HCT116 (cell line): ENCODE results near the gene SMYD4. TPM values are rescaled to one million over a fixed set of nuclear protein-coding genes. Genes with fewer than 3 reads are reported as not detected.
"Not testable (repeated sequence)": the region's sequence is repeated elsewhere in the genome, so short reads cannot be mapped to it uniquely, and the experiment has no call there.

Experiments used
- ATAC-seq: fragments of 200-7000 bp; cut with Tn5 transposase; 2 replicates; pipeline ENCODE4 v1.9.1; 2020; ENCODE audit warnings: mild to moderate bottlenecking, moderate library complexity
- BruUV-seq: library from RNA; stranded (reverse); fragments of 400-500 nt; replicated peaks from 2 replicates; lab custom pipeline; 2021; lab: Mats Ljungman, UMichigan
- CTCF ChIA-PET: fragments of 300-600 bp; sonication (Branson Sonifier 250); formaldehyde crosslinking; loops from one replicate; lab custom pipeline; 2021; ENCODE audit warnings: antibody characterized with exemption; lab: Charles Lee
- POLR2A ChIA-PET: fragments of 300-600, 350-600 bp; sonication (Branson Sonifier 250); formaldehyde crosslinking; loops from one replicate; lab custom pipeline; 2021; ENCODE audit warnings: antibody characterized with exemption; lab: Charles Lee
- RAD21 ChIA-PET, 2 experiments: fragments of 300-600 bp; sonication (Branson Sonifier 250); formaldehyde crosslinking; loops; one replicate each; lab custom pipeline; 2023; ENCODE audit warnings: low total read pairs in 2 of 2; ENCODE audit not compliant: uncharacterized antibody in 2 of 2, unreplicated experiment in 2 of 2, low non-redundant PET in 1 of 2; lab: Charles Lee
- DNase-seq: peaks from one replicate; pipeline ENCODE4 v3.0.0-alpha.2; 2010; ENCODE audit warnings: low read depth, low spot score
- H2AFZ ChIP-seq: fragments of 200-600 bp; shearing (Covaris generic), sonication (generic); 2 replicates; pipeline ENCODE4 v1.6.1; 2017; ENCODE audit warnings: low read depth, mixed run types, mixed read lengths, antibody characterized with exemption, low read length; ENCODE audit not compliant: poor library complexity, severe bottlenecking
- H3K27ac ChIP-seq: 2 replicates; pipeline ENCODE4 v1.5.1; 2012; ENCODE audit warnings: low read depth, low read length
- H3K27me3 ChIP-seq: fragments of 200-600 bp; sonication (generic); 2 replicates; pipeline ENCODE4 v1.6.1; 2016; ENCODE audit warnings: mixed run types, low read length, mixed read lengths; ENCODE audit not compliant: insufficient read depth
- H3K36me3 ChIP-seq, 2 experiments: fragments of 200-500 bp in 1 of 2; fragments of 200-600 bp in 1 of 2; sonication (Bioruptor generic) in 1 of 2; sonication (generic) in 1 of 2; 2 replicates each; pipeline versions ENCODE4 v1.5.1 to v1.6.1; 2014 to 2016; ENCODE audit warnings: low read length in 2 of 2, inconsistent platforms in 1 of 2, mixed read lengths in 1 of 2, mixed run types in 1 of 2; ENCODE audit not compliant: insufficient read depth in 2 of 2, control insufficient read depth in 1 of 2
- H3K4me1 ChIP-seq, 2 experiments: fragments of 200-600 bp in 1 of 2; sonication (generic) in 1 of 2; 2 replicates each; pipeline versions ENCODE4 v1.5.1 to v1.6.1; 2012 to 2017; ENCODE audit warnings: low read length in 2 of 2, inconsistent platforms in 1 of 2, mild to moderate bottlenecking in 1 of 2, mixed read lengths in 1 of 2, mixed run types in 1 of 2, moderate library complexity in 1 of 2; ENCODE audit not compliant: insufficient read depth in 2 of 2, control insufficient read depth in 1 of 2
- H3K4me2 ChIP-seq: fragments of 200-600 bp; sonication (generic); 2 replicates; pipeline ENCODE4 v1.6.1; 2017; ENCODE audit warnings: mixed run types, low read length, mixed read lengths
- H3K4me3 ChIP-seq, 2 experiments: fragments of 200-600 bp in 1 of 2; sonication (generic) in 1 of 2; replicated peaks in 1 of 2; 2 replicates each; pipeline ENCODE4 v1.5.1; 2011 to 2016; ENCODE audit warnings: low read length in 2 of 2, control low read depth in 1 of 2, low read depth in 1 of 2, mild to moderate bottlenecking in 1 of 2, mixed read lengths in 1 of 2, mixed run types in 1 of 2
- H3K79me2 ChIP-seq: fragments of 200-600 bp; sonication (generic); 2 replicates; pipeline ENCODE4 v1.6.1; 2017; ENCODE audit warnings: mild to moderate bottlenecking, mixed run types, low read length, moderate library complexity, mixed read lengths; ENCODE audit not compliant: insufficient read depth
- H3K9ac ChIP-seq: fragments of 200-600 bp; sonication (generic); 2 replicates; pipeline ENCODE4 v1.6.1; 2016; ENCODE audit warnings: low read length, mixed read lengths
- H3K9me2 ChIP-seq: fragments of 200-600 bp; sonication (generic), shearing (Covaris generic); 2 replicates; pipeline ENCODE4 v1.6.1; 2017; ENCODE audit warnings: mixed run types, mild to moderate bottlenecking, moderate library complexity; ENCODE audit not compliant: insufficient read depth
- H3K9me3 ChIP-seq, 2 experiments: fragments of 200-500 bp in 1 of 2; fragments of 200-600 bp in 1 of 2; sonication (Bioruptor generic) in 1 of 2; sonication (generic) in 1 of 2; 2 replicates each; pipeline ENCODE4 v1.6.1; 2014 to 2017; ENCODE audit warnings: low read length in 2 of 2, mixed read lengths in 2 of 2, inconsistent platforms in 1 of 2, low read depth in 1 of 2, mild to moderate bottlenecking in 1 of 2, mixed run types in 1 of 2, moderate library complexity in 1 of 2; ENCODE audit not compliant: control insufficient read depth in 1 of 2, insufficient read depth in 1 of 2
- H4K20me1 ChIP-seq: fragments of 200-600 bp; sonication (generic), shearing (Covaris generic); 2 replicates; pipeline ENCODE4 v1.6.1; 2017; ENCODE audit warnings: mixed run types, mild to moderate bottlenecking, moderate library complexity; ENCODE audit not compliant: insufficient read depth
- ATF3 ChIP-seq: IDR thresholded peaks from 2 replicates; pipeline ENCODE4 v1.6.1; 2012
- CBX3 ChIP-seq: IDR thresholded peaks from 2 replicates; pipeline ENCODE4 v1.6.1; 2012; ENCODE audit warnings: low read depth
- CEBPB ChIP-seq: IDR thresholded peaks from 2 replicates; pipeline ENCODE4 v1.6.1; 2012; ENCODE audit warnings: low read depth
- EGR1 ChIP-seq: IDR thresholded peaks from 2 replicates; pipeline ENCODE4 v1.6.1; 2012; ENCODE audit warnings: low read depth
- ELF1 ChIP-seq: IDR thresholded peaks from 2 replicates; pipeline ENCODE4 v1.6.1; 2012; ENCODE audit warnings: low read depth, borderline replicate concordance
- EZH2 ChIP-seq: fragments of 200-600 bp; sonication (generic); IDR thresholded peaks from 2 replicates; pipeline ENCODE4 v1.6.1; 2017; ENCODE audit warnings: antibody characterized with exemption, mixed run types
- EZH2phosphoT487 ChIP-seq: fragments of 200-600 bp; IDR thresholded peaks from 2 replicates; pipeline ENCODE4 v1.6.1; 2018; ENCODE audit warnings: antibody characterized with exemption, borderline replicate concordance
- FOSL1 ChIP-seq: IDR thresholded peaks from 2 replicates; pipeline ENCODE4 v1.6.1; 2012; ENCODE audit warnings: low read depth
- MAX ChIP-seq: IDR thresholded peaks from 2 replicates; pipeline ENCODE4 v1.6.1; 2012
- POLR2A ChIP-seq: IDR thresholded peaks from 2 replicates; pipeline ENCODE4 v1.7.0; 2011; ENCODE audit warnings: borderline replicate concordance; ENCODE audit not compliant: insufficient read depth, insufficient read length; ENCODE audit errors: extremely low read depth
- RAD21 ChIP-seq: IDR thresholded peaks from 2 replicates; pipeline ENCODE4 v1.6.1; 2012; ENCODE audit warnings: low read depth, mild to moderate bottlenecking
- SIN3A ChIP-seq: IDR thresholded peaks from 2 replicates; pipeline ENCODE4 v1.6.1; 2012; ENCODE audit warnings: low read depth
- SP1 ChIP-seq: IDR thresholded peaks from 2 replicates; pipeline ENCODE4 v1.6.1; 2012; ENCODE audit warnings: low read depth
- SRF ChIP-seq: IDR thresholded peaks from 2 replicates; pipeline ENCODE4 v1.6.1; 2012; ENCODE audit warnings: low read depth
- YY1 ChIP-seq: IDR thresholded peaks from 2 replicates; pipeline ENCODE4 v1.6.1; 2011; ENCODE audit warnings: low read length, low read depth, moderate library complexity, mild to moderate bottlenecking; ENCODE audit not compliant: insufficient replicate concordance; ENCODE audit errors: extremely low read depth
- ZBTB33 ChIP-seq: IDR thresholded peaks from 2 replicates; pipeline ENCODE4 v1.6.1; 2011; ENCODE audit warnings: mild to moderate bottlenecking, low read length, moderate library complexity; ENCODE audit not compliant: insufficient replicate concordance; ENCODE audit errors: extremely low read depth
- ZFX ChIP-seq: fragments of 450-650 bp; IDR thresholded peaks from 2 replicates; pipeline ENCODE4 v1.6.1; 2017
- ZNF274 ChIP-seq: fragments of 200-500 bp; sonication (Bioruptor generic); IDR thresholded peaks from 2 replicates; pipeline ENCODE4 v1.6.1; 2014; ENCODE audit warnings: mild to moderate bottlenecking, low read depth, low read length, inconsistent platforms
- intact Hi-C: fragments of 100-400 bp; cut with micrococcal nuclease; formaldehyde crosslinking; loops from 2 replicates; pipeline ENCODE4 v1.10.0; 2022
- total RNA-seq: library from RNA; stranded (reverse); gene quantifications from one replicate; pipeline ENCODE4 v1.2.1, GENCODE V29; 2021; ENCODE audit not compliant: unreplicated experiment

The SMYD4 gene
- total RNA-seq, 1 experiment from 2014 or later = 16.9 TPM

- H3K27ac ChIP-seq, H3K4me1 ChIP-seq, DNase-seq, H3K4me3 ChIP-seq, H3K27me3 ChIP-seq, CTCF ChIA-PET, H3K9me3 ChIP-seq, intact Hi-C loops, H3K4me2 ChIP-seq, H2AFZ ChIP-seq, POLR2A ChIA-PET, BruUV-seq, RAD21 ChIA-PET, H3K9me2 ChIP-seq, ATAC-seq, H3K9ac ChIP-seq, H4K20me1 ChIP-seq: not testable (repeated sequence)
- Histone ChIP-seq H3K79me2 (peaks cover 29% of the 10 kb centered on the region), H3K36me3 (peaks cover 3 to 11% of the 10 kb centered on the region in 2 experiments; a peak in 3 of 4 replicates)
Observed at GRCh38 chr17:1809815-1810214, 19.9 kb downstream of the SMYD4 start.

GRCh38 chr17:1808644-1809043, 21.1 kb downstream of the SMYD4 start:
- Histone ChIP-seq H3K36me3 (peaks cover 3 to 11% of the 10 kb centered on the region in 2 experiments; a peak in 2 of 4 replicates), H3K9me3 (no peaks in the 10 kb centered on the region), H3K27ac (no peak overlapping the region), H3K4me2 (no peak overlapping the region), H3K4me3 (no peak overlapping the region), H4K20me1 (no peaks in the 10 kb centered on the region), H3K79me2 (peaks cover 24% of the 10 kb centered on the region), H3K27me3 (no peaks in the 10 kb centered on the region), H2AFZ (no peak overlapping the region), H3K4me1 (no peaks in the 10 kb centered on the region), H3K9ac (no peak overlapping the region), H3K9me2 (no peaks in the 10 kb centered on the region)
- ATAC-seq = no peak
- no peak for DNase-seq
- no peak for TF ChIP-seq SIN3A
- TF ChIP-seq ZFX = no peak
- no peak for TF ChIP-seq FOSL1
- no peak for TF ChIP-seq ZNF274
- no peak for TF ChIP-seq ELF1
- no peak for TF ChIP-seq EZH2
- no peak for TF ChIP-seq CEBPB
- TF ChIP-seq SP1 = no peak
- no peak for TF ChIP-seq POLR2A
- TF ChIP-seq MAX = no peak
- no peak for TF ChIP-seq SRF
- TF ChIP-seq YY1 = no peak
- no peak for TF ChIP-seq ZBTB33
- no peak for TF ChIP-seq ATF3
- no peak for TF ChIP-seq RAD21
- TF ChIP-seq EZH2phosphoT487 = no peak
- TF ChIP-seq EGR1 = no peak
- no peak for TF ChIP-seq CBX3
- no TSS peak for BruUV-seq
- POLR2A ChIA-PET = interaction anchor here (0.5 kb wide), 1 partner anchor 39 kb away, joined by 3 read pairs; no protein-coding TSS in a partner anchor
- intact Hi-C loops = no loop called here
- CTCF ChIA-PET = no interaction called here
- RAD21 ChIA-PET = no interaction called here
